Measurements from ENCODE around the gene JAK2. TPM values are rescaled to one million over a fixed set of nuclear protein-coding genes. Genes with fewer than 3 reads are reported as not detected.

The JAK2 gene
- total and polyA plus RNA-seq, 2 donors (not counting 3 experiments of a cell fraction or from before 2014, with no cell fraction given) = 2.1 to 10.3 TPM

GRCh38 chr9:4973902-4974301 is 11.2 kb upstream of the JAK2 start:
- CTCF ChIA-PET = interaction anchor here (1.5 to 1.8 kb wide), 2 partner anchors 9 to 10 kb away, joined by 3 to 4 read pairs; no protein-coding TSS in a partner anchor
- H2AFZ ChIP-seq (ENCODE audit: low read depth, low read length) = no peak overlapping the region
- no peaks in the 10 kb centered on the region for H3K4me1 ChIP-seq (ENCODE audit: control insufficient read depth, extremely low read depth, insufficient read depth, low read length)
- H3K27me3 ChIP-seq (ENCODE audit: control insufficient read depth in 2 of 2, insufficient read depth in 2 of 2, low read length in 2 of 2) = no peaks in the 10 kb centered on the region
- H3K9ac ChIP-seq (replicated peaks; ENCODE audit: extremely low read depth, insufficient read depth, low read length) = no peak overlapping the region
- H3K27ac ChIP-seq (ENCODE audit: insufficient read depth, low read depth, low read length) = no peak overlapping the region
- dilution Hi-C loops (cut with MboI; ENCODE audit: extremely low pct_ligation_motif_present, low sequenced_read_pairs) (no loop called here), intact Hi-C loops (cut with micrococcal nuclease) (no loop called here)
- no peak overlapping the region for H3K4me2 ChIP-seq (ENCODE audit: insufficient read depth, low read length)
- no peaks in the 10 kb centered on the region for H4K20me1 ChIP-seq (replicated peaks; ENCODE audit: control insufficient read depth, extremely low read depth, insufficient read depth, low read length)
- no TSS peak for BruUV-seq (replicated peaks)
- POLR2A ChIA-PET = no interaction called here
- no peaks in the 10 kb centered on the region for H3K9me3 ChIP-seq (replicated peaks; ENCODE audit: control insufficient read depth, insufficient read depth, low read length)
- no peaks in the 10 kb centered on the region for H3K36me3 ChIP-seq (ENCODE audit: control insufficient read depth in 2 of 2, extremely low read depth in 1 of 2, insufficient read depth in 2 of 2, low read length in 2 of 2)
- no peak for FAIRE-seq
- H3K79me2 ChIP-seq (ENCODE audit: control insufficient read depth, insufficient read depth, low read length) = no peaks in the 10 kb centered on the region
- H3K4me3 ChIP-seq (replicated peaks in 1 of 3; ENCODE audit: insufficient read depth in 1 of 3, low read depth in 1 of 3, low read length in 3 of 3) = no peak overlapping the region
- no peaks in the 10 kb centered on the region for H3K9me1 ChIP-seq (replicated peaks; ENCODE audit: control insufficient read depth, extremely low read depth, insufficient read depth, low read length)
- no peak for DNase-seq (ENCODE audit: low read depth, low spot score)
- no peak for TF ChIP-seq FOS (IDR thresholded peaks at IDR 0.05; ENCODE audit: borderline replicate concordance, insufficient read depth, low read length)
- no peak for TF ChIP-seq MYC (IDR thresholded peaks at IDR 0.05; ENCODE audit: low read depth, low read length)
- no peak for TF ChIP-seq JUN (IDR thresholded peaks at IDR 0.05; ENCODE audit: borderline replicate concordance, insufficient read depth, insufficient read length, low read depth)
- TF ChIP-seq POLR2AphosphoS5 (IDR thresholded peaks at IDR 0.05; ENCODE audit: insufficient read depth, low read depth, low read length) = no peak
- TF ChIP-seq, protein P1, sequence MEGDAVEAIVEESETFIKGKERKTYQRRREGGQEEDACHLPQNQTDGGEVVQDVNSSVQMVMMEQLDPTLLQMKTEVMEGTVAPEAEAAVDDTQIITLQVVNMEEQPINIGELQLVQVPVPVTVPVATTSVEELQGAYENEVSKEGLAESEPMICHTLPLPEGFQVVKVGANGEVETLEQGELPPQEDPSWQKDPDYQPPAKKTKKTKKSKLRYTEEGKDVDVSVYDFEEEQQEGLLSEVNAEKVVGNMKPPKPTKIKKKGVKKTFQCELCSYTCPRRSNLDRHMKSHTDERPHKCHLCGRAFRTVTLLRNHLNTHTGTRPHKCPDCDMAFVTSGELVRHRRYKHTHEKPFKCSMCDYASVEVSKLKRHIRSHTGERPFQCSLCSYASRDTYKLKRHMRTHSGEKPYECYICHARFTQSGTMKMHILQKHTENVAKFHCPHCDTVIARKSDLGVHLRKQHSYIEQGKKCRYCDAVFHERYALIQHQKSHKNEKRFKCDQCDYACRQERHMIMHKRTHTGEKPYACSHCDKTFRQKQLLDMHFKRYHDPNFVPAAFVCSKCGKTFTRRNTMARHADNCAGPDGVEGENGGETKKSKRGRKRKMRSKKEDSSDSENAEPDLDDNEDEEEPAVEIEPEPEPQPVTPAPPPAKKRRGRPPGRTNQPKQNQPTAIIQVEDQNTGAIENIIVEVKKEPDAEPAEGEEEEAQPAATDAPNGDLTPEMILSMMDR (IDR thresholded peaks at IDR 0.05; ENCODE audit: extremely low read depth in 1 of 2, insufficient read depth in 1 of 2, low read depth in 1 of 2, low read length in 2 of 2) = no peak
- TF ChIP-seq EZH2 (IDR thresholded peaks at IDR 0.05; ENCODE audit: borderline replicate concordance, low read depth, low read length, severe bottlenecking) = no peak
